HEK293T (cell line): ENCODE measurements around the gene EEF1B2.

Experiments
- CTCF ChIA-PET: fragments of 350-600 bp; formaldehyde crosslinking; extraction: SDS; loops from one replicate; lab custom pipeline; 2021; ENCODE audit warnings: antibody characterized with exemption, inconsistent platforms; lab: Yijun Ruan, JAX
- POLR2A ChIA-PET: fragments of 350-600 bp; formaldehyde crosslinking; extraction: SDS; loops from one replicate; lab custom pipeline; 2020; ENCODE audit warnings: antibody characterized with exemption, inconsistent platforms; lab: Yijun Ruan, JAX
- DNase-seq: peaks from one replicate; pipeline ENCODE4 v3.0.0; 2012; ENCODE audit warnings: mixed read lengths; ENCODE audit errors: extremely low spot score
- SP1 ChIP-seq: fragments of 450-650 bp; IDR thresholded peaks from 2 replicates; pipeline ENCODE4 v1.6.1; 2017
- ZNF384 ChIP-seq: fragments of 450-650 bp; IDR thresholded peaks from 2 replicates; pipeline ENCODE4 v1.6.1; 2016

EEF1B2 gene

GRCh38 chr2:206211657-206212255, 52.1 kb downstream of the EEF1B2 start:
- TF ChIP-seq SP1 (no peak), ZNF384 (peak; percentile 67)
- CTCF ChIA-PET = interaction anchor here (1.2 kb wide), 1 partner anchor 14 kb away, joined by 4 read pairs; no protein-coding TSS in a partner anchor
- no peak for DNase-seq
- POLR2A ChIA-PET = interaction anchor here (1.8 to 2.1 kb wide), 2 partner anchors 52 to 62 kb away, joined by 5 to 10 read pairs; partner anchors contain the start of genes EEF1B2 and NDUFS1
